WERI-Rb-1 (cell line): ENCODE results near the gene DNAH11.

Source experiments
- DNase-seq: peaks from one replicate; pipeline ENCODE4 v3.0.0-alpha.2; 2020
- H3K27ac ChIP-seq: fragments of 250-450 bp; sonication (Bioruptor Pico); 2 replicates; pipeline ENCODE4 v1.5.1; 2020; ENCODE audit warnings: mild to moderate bottlenecking, moderate library complexity
- H3K27me3 ChIP-seq: fragments of 250-450 bp; sonication (Bioruptor Pico); 2 replicates; pipeline ENCODE4 v1.5.1; 2021; ENCODE audit warnings: mild to moderate bottlenecking, low read depth, moderate library complexity; ENCODE audit not compliant: insufficient read depth, severe bottlenecking
- H3K36me3 ChIP-seq: fragments of 250-450 bp; sonication (Bioruptor Pico); 2 replicates; pipeline ENCODE4 v1.5.1; 2020; ENCODE audit warnings: mild to moderate bottlenecking, moderate library complexity
- H3K4me3 ChIP-seq: 2 replicates; pipeline ENCODE4 v1.5.1; 2011; ENCODE audit warnings: low read depth, mild to moderate bottlenecking, control low read depth, low read length
- H3K9me3 ChIP-seq: fragments of 250-450 bp; sonication (Bioruptor Pico); 2 replicates; pipeline ENCODE4 v1.5.1; 2021; ENCODE audit warnings: mild to moderate bottlenecking, moderate library complexity; ENCODE audit not compliant: severe bottlenecking
- CTCF ChIP-seq: IDR thresholded peaks from 2 replicates; pipeline ENCODE4 v1.5.1; 2011; ENCODE audit warnings: low read depth, mild to moderate bottlenecking, control low read depth, inconsistent platforms, low read length

Gene DNAH11

GRCh38 chr7:21754963-21755362 is 212.1 kb downstream of the DNAH11 start:
- Histone ChIP-seq H3K36me3 (no peaks in the 10 kb centered on the region), H3K27me3 (peaks cover 7% of the 10 kb centered on the region), H3K27ac (no peak overlapping the region), H3K4me3 (no peak overlapping the region), H3K9me3 (no peaks in the 10 kb centered on the region)
- no peak for TF ChIP-seq CTCF
- DNase-seq = no peak

GRCh38 chr7:21757537-21758282 is 214.9 kb downstream of the DNAH11 start:
- Histone ChIP-seq H3K36me3 (no peaks in the 10 kb centered on the region), H3K4me3 (no peak overlapping the region), H3K27ac (no peak overlapping the region), H3K27me3 (peaks cover 7% of the 10 kb centered on the region), H3K9me3 (no peaks in the 10 kb centered on the region)
- no peak for TF ChIP-seq CTCF
- DNase-seq = no peak

- H3K36me3 ChIP-seq = no peaks in the 10 kb centered on the region
- DNase-seq = no peak
- no peaks in the 10 kb centered on the region for H3K9me3 ChIP-seq
- TF ChIP-seq CTCF = no peak
- no peak overlapping the region for H3K4me3 ChIP-seq
- peaks cover 7% of the 10 kb centered on the region for H3K27me3 ChIP-seq
- H3K27ac ChIP-seq = no peak overlapping the region
These were observed 215.4 kb downstream of the DNAH11 start for GRCh38 chr7:21758286-21758685.

- no peak for DNase-seq
- TF ChIP-seq CTCF = no peak
- no peak overlapping the region for H3K27ac ChIP-seq
- H3K36me3 ChIP-seq = no peaks in the 10 kb centered on the region
- peaks cover 6% of the 10 kb centered on the region for H3K27me3 ChIP-seq
- H3K4me3 ChIP-seq = no peak overlapping the region
- H3K9me3 ChIP-seq = no peaks in the 10 kb centered on the region
These were observed 219.6 kb downstream of the DNAH11 start for GRCh38 chr7:21762469-21762868.

GRCh38 chr7:21763818-21764217 is 221.0 kb downstream of the DNAH11 start:
- no peak for TF ChIP-seq CTCF
- H3K4me3 ChIP-seq = no peak overlapping the region

GRCh38 chr7:21766218-21766617 is 223.4 kb downstream of the DNAH11 start:
- peaks cover 12% of the 10 kb centered on the region for H3K27me3 ChIP-seq
- no peak overlapping the region for H3K27ac ChIP-seq
- DNase-seq = no peak
- no peaks in the 10 kb centered on the region for H3K36me3 ChIP-seq
- TF ChIP-seq CTCF = no peak
- H3K4me3 ChIP-seq = no peak overlapping the region
- H3K9me3 ChIP-seq = no peaks in the 10 kb centered on the region

More at GRCh38 chr7:21763818-21764217, 221.0 kb downstream of the DNAH11 start:
- H3K27ac ChIP-seq = no peak overlapping the region
- H3K36me3 ChIP-seq = no peaks in the 10 kb centered on the region
- H3K27me3 ChIP-seq = peaks cover 6% of the 10 kb centered on the region
- no peak for DNase-seq
- H3K9me3 ChIP-seq = no peaks in the 10 kb centered on the region
